ENCODE results near the gene HCK.

The HCK gene

GRCh38 chr20:32063695-32064094 lies 11.7 kb downstream of the HCK start:
- no peak for DNase-seq

- no peak for DNase-seq
Observed at GRCh38 chr20:32064667-32065066, 12.6 kb downstream of the HCK start.

DNA sequence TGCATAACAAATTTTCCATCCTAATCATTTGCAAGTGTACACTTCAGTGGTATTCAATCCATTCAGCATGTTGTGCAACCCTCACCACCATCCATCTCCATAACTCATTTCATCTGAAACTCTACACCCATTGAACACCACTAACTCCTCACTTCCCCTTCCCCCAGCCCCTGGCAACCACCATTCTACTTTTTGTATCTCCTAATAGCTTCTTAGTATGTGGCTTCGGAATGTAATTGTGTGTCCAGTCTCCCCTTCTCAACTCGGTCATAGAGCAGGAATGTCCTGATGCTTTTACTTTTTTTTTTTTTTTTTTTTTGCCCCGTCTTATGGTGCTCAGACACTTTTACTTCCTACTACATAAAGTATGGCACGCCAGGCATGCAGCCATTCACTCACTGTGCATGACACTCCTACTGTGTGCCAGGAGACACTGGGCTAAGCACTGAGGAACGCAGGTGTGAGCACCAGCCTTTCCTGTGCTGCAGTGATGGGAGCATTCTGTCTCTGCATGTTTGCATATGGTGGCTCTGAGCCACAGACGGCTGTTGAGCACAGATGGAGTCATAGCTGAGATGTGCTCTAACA lies 15.3 kb downstream of the HCK start:
- no peak for DNase-seq

- no peak for DNase-seq
Observed at GRCh38 chr20:32068174-32068573, 16.1 kb downstream of the HCK start.

- DNase-seq = no peak
Observed at GRCh38 chr20:32069711-32070110, 17.7 kb downstream of the HCK start.

DNA sequence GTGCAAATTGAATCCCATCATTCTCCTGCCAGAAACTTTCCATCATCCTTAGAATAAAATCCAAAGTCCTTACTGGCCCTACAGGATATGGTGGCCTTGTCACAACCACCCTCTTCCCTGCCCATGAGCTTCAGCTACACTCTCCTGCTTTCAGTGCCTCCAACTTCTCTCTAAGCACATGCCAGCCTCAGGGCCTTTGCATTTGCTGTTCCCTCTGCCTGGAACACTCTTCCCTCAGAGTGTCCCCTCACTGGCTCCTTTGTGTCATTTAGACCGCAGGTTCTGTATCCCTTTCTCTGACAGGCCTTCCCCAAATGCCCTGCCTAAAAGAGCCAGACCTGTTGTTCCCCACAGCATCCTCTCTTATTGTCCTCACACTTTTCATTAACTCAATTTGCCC lies 18.2 kb downstream of the HCK start:
- no peak for DNase-seq

DNA sequence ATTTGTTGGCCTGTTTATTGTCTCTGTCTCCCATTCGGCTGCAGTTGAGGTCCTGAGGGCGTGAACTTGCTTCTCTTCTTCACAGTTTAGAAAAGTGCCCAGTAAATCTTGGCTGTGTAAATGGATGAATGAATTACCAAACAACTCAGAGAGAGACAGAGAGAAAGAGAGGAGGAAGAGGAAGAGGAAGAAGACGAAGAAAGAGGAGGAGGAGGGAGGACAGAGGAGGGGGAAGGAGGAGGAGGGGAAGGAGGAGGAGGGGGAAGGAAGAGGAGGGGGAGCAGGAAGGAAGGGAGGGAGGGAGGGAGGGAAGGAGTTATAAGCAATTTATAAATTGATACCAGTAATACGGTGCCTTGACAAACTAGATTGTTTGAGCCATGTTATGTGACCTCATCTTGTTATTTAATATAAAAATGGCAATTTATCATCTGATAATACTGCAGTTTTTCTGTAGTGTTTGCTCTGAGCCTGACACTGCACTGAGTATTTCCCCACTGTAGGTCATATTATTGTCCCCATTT lies 18.7 kb downstream of the HCK start:
- no peak for DNase-seq

DNA sequence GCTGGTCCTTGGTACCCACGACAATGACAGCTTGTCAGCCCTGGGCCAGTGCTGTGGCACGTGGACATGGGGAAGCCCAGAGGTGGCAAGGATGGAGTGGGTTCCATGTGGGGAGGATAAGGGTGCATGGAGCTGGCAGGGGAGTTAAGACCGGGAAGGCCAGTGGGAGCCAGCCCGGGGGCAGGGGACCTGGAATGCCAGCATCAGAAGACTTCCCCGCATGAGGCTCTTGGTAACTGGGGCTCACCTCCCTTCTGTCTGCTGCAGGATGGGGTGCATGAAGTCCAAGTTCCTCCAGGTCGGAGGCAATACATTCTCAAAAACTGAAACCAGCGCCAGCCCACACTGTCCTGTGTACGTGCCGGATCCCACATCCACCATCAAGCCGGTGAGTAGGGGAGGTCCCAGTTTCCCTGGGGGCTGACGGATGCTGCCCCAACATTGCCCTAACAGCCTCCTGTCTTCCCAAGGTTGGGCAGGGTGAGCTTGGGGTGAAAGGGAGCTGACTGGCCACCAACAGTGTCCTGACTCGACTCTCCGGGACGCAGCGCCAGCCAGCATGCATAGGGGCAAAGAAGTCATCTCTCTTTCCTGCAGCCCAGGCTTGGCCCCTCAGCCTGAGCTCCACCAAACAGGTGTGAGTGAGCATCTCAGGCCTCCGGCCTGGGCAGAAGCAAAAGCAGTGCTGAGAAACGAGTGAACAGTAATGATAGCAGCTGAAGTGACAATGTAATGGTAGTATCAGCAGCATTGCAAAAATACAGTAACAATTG lies 19.5 kb downstream of the HCK start:
- DNase-seq = no peak

DNA sequence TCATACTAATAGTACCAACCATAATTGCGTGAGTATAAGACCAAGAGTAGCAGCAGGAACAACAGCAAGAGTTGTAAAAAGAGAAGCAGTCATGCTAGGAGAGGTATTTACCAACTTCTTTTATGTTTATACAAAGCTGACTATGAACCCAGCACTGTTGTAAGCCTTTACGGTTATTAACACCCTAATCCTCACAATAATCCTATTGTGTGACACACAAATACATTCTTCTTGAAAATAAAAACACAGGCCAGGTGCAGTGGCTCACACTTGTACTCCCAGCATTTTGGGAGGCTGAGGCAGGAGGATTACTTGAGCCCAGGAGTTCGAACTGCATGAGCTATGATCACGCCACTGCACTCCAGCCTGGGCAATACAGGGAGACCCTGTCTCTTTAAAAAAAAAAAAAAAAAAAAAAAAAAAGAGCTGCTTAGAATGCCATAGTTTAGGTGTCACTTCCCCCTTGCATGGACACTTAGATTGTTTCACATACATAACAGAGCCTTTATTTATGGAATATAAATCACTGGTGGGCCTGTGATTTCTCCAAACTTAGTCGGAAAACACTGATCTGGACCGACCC lies 20.2 kb downstream of the HCK start:
- no peak for DNase-seq

GRCh38 chr20:32075534-32075933 lies 23.5 kb downstream of the HCK start:
- DNase-seq = no peak

GRCh38 chr20:32077190-32077589 lies 25.1 kb downstream of the HCK start:
- no peak for DNase-seq

DNA sequence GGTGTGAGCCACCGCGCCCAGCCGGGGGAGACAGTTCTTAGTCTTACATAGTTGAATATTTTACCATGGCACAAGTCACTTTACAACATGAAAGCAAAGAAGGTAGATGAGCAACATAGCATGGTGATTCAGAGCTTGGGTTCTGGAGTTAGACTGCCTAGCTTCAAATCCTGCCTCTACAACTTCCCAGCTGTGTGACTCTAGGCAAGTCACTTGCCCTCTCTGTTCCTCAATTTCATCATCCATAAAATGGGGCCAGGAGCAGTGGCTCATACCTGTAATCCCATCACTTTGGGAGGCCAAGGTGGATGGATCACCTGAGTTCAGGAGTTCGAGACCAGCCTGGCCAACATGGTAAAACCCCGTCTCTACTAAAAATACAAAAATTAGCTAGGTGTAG lies 26.3 kb downstream of the HCK start:
- no peak for DNase-seq

DNA sequence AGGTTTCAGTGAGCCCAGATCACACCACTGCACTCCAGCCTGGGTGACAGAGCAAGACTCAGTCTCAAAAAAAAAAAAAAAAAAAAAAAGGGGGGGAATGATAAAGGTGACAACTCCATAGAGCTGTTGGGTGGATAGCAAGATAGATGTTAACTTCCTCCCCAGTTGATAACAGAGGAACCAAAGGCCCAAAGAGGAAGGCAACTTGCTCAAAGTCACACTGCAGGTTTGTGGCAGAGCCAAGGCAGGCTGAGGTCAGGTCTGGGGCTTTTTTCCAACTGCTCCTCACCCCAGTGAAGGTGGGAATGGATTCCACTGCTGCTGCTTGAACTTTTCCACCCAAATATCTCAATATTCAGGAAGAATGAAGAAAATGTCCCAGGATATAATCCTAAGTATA lies 26.7 kb downstream of the HCK start:
- DNase-seq = no peak

GRCh38 chr20:32079655-32080109 lies 27.6 kb downstream of the HCK start:
- no peak for DNase-seq

GRCh38 chr20:32080783-32081182 lies 28.7 kb downstream of the HCK start:
- no peak for DNase-seq

DNA sequence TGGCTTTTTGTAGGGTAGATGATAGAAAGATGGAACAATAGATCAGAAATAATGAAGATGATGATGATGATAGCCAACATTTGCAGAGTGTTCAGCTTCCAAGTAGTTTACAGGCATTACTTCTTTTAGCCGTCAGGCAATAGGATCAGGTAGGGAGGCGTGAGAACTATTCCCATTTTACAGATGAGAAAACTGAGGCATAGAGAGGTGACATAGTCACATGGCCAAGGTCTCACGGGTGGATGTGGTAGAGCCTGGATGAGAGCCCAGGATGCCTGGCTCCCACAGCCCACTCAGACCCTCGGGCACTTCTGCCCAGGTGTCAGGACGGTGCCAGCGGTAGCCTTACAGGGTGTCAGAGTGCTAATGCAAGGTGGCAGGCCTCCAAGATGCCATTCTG lies 31.4 kb downstream of the HCK start:
- DNase-seq = no peak

DNA sequence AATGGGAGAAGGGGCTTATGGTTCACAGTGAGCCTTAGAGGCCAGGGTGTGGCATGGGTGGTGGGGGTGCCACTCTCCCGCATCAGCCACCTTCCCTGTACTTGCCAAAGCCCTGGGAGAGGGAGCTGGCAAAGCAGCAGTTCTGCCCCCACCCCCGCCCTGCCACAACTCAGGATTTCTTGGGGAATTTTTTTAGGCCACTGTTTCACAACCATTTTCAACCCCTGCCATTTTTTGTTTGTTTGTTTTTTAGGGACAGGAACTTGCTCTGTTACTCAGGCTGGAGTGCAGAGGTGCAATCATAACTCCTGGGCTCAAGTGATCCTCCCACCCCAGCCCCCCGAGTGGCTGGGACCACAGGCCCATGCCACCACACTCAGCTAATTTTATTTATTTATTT lies 35.0 kb downstream of the HCK start:
- DNase-seq = no peak

DNA sequence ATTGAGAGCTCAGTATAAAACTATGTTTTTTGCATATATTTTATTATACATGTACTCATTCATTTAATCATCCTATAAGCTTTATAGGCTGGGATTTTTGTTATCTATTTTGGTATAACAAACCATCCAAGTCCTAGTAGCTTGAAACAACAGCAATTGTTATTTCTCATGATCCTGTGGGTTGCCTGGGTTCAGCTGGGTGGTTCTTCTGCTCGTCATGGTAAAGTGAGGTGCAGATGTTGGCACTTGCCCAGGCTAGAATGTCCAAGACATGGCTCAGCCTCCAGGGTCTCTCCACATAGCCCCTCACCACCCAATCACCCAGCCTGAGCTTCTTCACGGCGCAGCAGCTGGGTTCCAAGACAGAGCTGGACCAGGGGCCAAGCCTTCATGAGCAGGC lies 36.7 kb downstream of the HCK start:
- DNase-seq = no peak

DNA sequence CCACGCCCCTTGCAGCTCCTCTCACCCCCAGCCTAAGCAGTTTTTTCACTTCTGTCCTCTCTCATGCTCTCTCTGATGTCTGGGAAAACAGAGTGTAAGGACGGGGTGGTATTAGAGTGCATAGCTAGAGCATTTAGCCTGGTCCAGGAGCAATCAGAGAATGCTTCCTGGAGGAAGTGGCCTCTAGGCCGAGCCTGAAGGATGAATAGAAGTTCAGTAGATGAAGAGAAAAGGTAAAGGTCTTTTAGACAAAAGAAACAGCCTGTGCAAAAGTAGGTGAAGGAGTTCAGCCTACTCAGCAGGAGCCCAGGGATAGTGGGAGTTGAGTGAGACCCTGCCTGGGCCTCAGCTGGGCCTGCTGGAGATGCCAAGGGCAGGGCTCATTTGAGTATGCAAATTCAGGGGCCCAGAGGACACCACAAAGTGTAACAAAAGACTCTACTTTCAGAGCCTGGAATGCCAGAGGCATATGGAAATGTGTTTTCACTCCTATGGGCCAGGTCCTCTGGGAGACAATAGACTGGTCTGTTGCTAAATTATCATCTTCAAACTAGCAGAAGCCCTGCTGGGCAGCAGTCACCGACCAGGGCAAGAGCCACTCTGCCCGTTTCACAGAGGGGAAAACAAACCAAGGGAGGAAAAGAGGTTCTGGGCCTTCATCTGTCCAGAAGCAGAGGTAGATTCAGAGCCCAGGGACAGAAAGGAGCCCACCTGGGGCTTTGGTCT lies 37.8 kb downstream of the HCK start:
- no peak for DNase-seq

GRCh38 chr20:32091888-32092346 lies 39.9 kb downstream of the HCK start:
- DNase-seq = peak; percentile 67

- DNase-seq = no peak
Observed at GRCh38 chr20:32098786-32099185, 46.7 kb downstream of the HCK start.

- no peak for DNase-seq
Observed at GRCh38 chr20:32108814-32109391, 56.9 kb downstream of the HCK start.

Data from T-helper 9 cell (primary cell).